ENCODE measurements around the gene FBXW12. TPM values are rescaled to one million over a fixed set of nuclear protein-coding genes. Genes with fewer than 3 reads are reported as not detected.

Gene FBXW12
- total RNA-seq, 4 donors from 2014 or later, result not detected

GRCh38 chr3:48419597-48419996 lies 47.6 kb downstream of the FBXW12 start:
- H3K36me3 ChIP-seq, result peaks cover 0 to 6% (median 0%) of the 10 kb centered on the region in 4 donors

DNA sequence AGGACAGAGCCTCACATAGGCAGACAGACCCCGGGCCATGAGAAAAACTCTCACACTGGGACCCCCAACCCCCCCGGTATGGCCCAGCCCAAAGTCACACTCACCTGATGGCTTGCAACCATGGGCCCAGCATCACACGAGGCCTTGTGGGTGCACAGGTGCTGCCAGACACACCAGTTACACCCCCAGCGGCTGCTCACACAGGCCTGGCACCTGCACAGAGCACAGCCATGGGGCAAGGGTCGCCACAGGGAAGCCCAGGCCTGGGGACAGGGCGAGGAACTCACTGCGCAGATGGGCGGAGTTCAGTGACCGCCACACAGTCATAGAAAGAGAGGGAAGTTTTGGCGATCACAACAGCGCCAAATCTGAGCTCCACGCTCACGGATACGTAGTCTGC lies 48.5 kb downstream of the FBXW12 start:
- no peak overlapping the region for H3K27ac ChIP-seq
- H3K9me3 ChIP-seq, result no peaks in the 10 kb centered on the region
- no peak for DNase-seq
- TF ChIP-seq CTCF (IDR thresholded peaks at IDR 0.05), result no peak
- no peak for TF ChIP-seq POLR2AphosphoS5 (IDR thresholded peaks at IDR 0.05)
- TF ChIP-seq EP300 (IDR thresholded peaks at IDR 0.05; ENCODE audit: low read depth), result no peak
- TF ChIP-seq POLR2A (IDR thresholded peaks at IDR 0.05), result no peak
- peaks cover 6 to 9% (median 8%) of the 10 kb centered on the region in 4 donors for H3K4me1 ChIP-seq
- no peak overlapping the region for H3K4me3 ChIP-seq
- H3K36me3 ChIP-seq, result no peaks in the 10 kb centered on the region
- 87 to 90% methylated on average over 2 to 14 of the region's 14 CpGs for WGBS, 2 donors (ENCODE audit: low coverage in 1 of 2)
- intact Hi-C loops (cut with DNase I; ENCODE audit: low total_unique reads) (no loop called here), in situ Hi-C loops (cut with MboI; ENCODE audit: low pct_ligation_motif_present in 1 of 4, low pct_unique_long_range_greater_than_20kb in 1 of 4, low sequenced_read_pairs in 3 of 4) (no loop called here)
- no peaks in the 10 kb centered on the region for H3K27me3 ChIP-seq

More at GRCh38 chr3:48419597-48419996, 47.6 kb downstream of the FBXW12 start:
- Histone ChIP-seq H3K27me3 (no peaks in the 10 kb centered on the region), H3K9me3 (no peaks in the 10 kb centered on the region), H3K27ac (no peak overlapping the region), H3K4me1 (peaks cover 0 to 2% (median 0%) of the 10 kb centered on the region in 4 donors), H3K4me3 (no peak overlapping the region)
- 87% methylated on average over 17 of the region's 17 CpGs; no CpG with 5 or more reads in 1 of the 2 donors for WGBS, 2 donors (ENCODE audit: low coverage in 1 of 2)
- DNase-seq, result no peak
- intact Hi-C loops (cut with DNase I; ENCODE audit: low total_unique reads) (no loop called here), in situ Hi-C loops (cut with MboI; ENCODE audit: low pct_ligation_motif_present in 1 of 4, low pct_unique_long_range_greater_than_20kb in 1 of 4, low sequenced_read_pairs in 3 of 4) (no loop called here)
- no peak for TF ChIP-seq EP300 (IDR thresholded peaks at IDR 0.05; ENCODE audit: low read depth)
- no peak for TF ChIP-seq POLR2A (IDR thresholded peaks at IDR 0.05)
- TF ChIP-seq POLR2AphosphoS5 (IDR thresholded peaks at IDR 0.05), result no peak
- TF ChIP-seq CTCF (IDR thresholded peaks at IDR 0.05), result no peak

DNA sequence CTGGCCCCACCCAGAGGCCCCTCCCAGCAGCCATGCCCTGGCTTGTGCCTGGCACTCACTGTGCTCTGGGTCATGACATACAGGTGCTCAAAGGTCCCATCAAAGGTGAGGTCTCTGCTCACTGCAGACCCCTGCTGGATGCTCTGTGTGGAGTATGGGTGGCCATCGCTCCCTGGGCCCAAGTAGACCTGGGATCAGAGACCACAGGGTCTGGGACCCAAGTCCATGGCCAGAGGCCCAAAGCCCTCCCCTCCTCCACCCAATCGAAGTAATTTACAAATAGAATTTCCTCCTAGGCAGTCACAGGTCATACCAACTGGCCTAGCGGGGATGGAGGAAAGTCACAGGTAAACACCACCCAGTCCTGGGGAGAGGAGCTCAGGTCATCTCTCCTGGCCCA lies 50.3 kb downstream of the FBXW12 start:
- Histone ChIP-seq H3K4me3 (no peak overlapping the region), H3K4me1 (peaks cover 22 to 26% (median 23%) of the 10 kb centered on the region in 4 donors), H3K27me3 (no peaks in the 10 kb centered on the region), H3K27ac (no peak overlapping the region), H3K36me3 (no peaks in the 10 kb centered on the region), H3K9me3 (no peaks in the 10 kb centered on the region)
- intact Hi-C loops (cut with DNase I; ENCODE audit: low total_unique reads) (no loop called here), in situ Hi-C loops (cut with MboI; ENCODE audit: low pct_ligation_motif_present in 1 of 4, low pct_unique_long_range_greater_than_20kb in 1 of 4, low sequenced_read_pairs in 3 of 4) (no loop called here)
- 87% methylated on average over 2 of the region's 3 CpGs; no CpG with 5 or more reads in 1 of the 2 donors for WGBS, 2 donors (ENCODE audit: low coverage in 1 of 2)
- no peak for DNase-seq
- TF ChIP-seq POLR2AphosphoS5 (IDR thresholded peaks at IDR 0.05) (no peak), POLR2A (IDR thresholded peaks at IDR 0.05) (no peak), CTCF (IDR thresholded peaks at IDR 0.05) (no peak), EP300 (IDR thresholded peaks at IDR 0.05; ENCODE audit: low read depth) (no peak)

- DNase-seq, result no peak
- TF ChIP-seq CTCF (IDR thresholded peaks at IDR 0.05) (no peak), EP300 (IDR thresholded peaks at IDR 0.05; ENCODE audit: low read depth) (no peak), POLR2AphosphoS5 (IDR thresholded peaks at IDR 0.05) (no peak), POLR2A (IDR thresholded peaks at IDR 0.05) (no peak)
- peaks cover 26 to 30% (median 26%) of the 10 kb centered on the region in 4 donors for H3K4me1 ChIP-seq
- in situ Hi-C loops (cut with MboI; ENCODE audit: low pct_ligation_motif_present in 1 of 4, low pct_unique_long_range_greater_than_20kb in 1 of 4, low sequenced_read_pairs in 3 of 4), result no loop called here
- 86% methylated on average over 7 of the region's 8 CpGs; no CpG with 5 or more reads in 1 of the 2 donors for WGBS, 2 donors (ENCODE audit: low coverage in 1 of 2)
- no peak overlapping the region for H3K27ac ChIP-seq
- H3K27me3 ChIP-seq, result no peaks in the 10 kb centered on the region
- no peaks in the 10 kb centered on the region for H3K9me3 ChIP-seq
- no peaks in the 10 kb centered on the region for H3K36me3 ChIP-seq
- H3K4me3 ChIP-seq, result no peak overlapping the region
- intact Hi-C loops (cut with DNase I; ENCODE audit: low total_unique reads), result no loop called here
Measured at GRCh38 chr3:48422681-48423080, 50.7 kb downstream of the FBXW12 start.

Data from transverse colon (tissue), 4 donors.